Psoas muscle (tissue), 8 donors: Measurements from ENCODE around the gene NENF. TPM values are rescaled to one million over a fixed set of nuclear protein-coding genes. Genes with fewer than 3 reads are reported as not detected.

Experiments used
- ATAC-seq, 4 donors: fragments of 200-7000 bp; cut with Tn5 transposase; one replicate each; pipeline ENCODE4 v1.9.1; 2020; ENCODE audit warnings: moderate library complexity in 3 of 4, mild to moderate bottlenecking in 2 of 4
- DNase-seq, 2 donors: peaks; one replicate each; pipeline ENCODE4 v3.0.0-alpha.2; 2020
- H3K27ac ChIP-seq: fragments of 200-600 bp; one replicate; pipeline ENCODE4 v1.8.0; 2022
- H3K27me3 ChIP-seq, 3 donors: fragments of 200-600 bp in 1 of 3; one replicate each; pipeline versions ENCODE4 v1.6.1 to v1.8.0; 2013 to 2022; ENCODE audit warnings: low read length in 2 of 3, mild to moderate bottlenecking in 2 of 3, moderate library complexity in 1 of 3; ENCODE audit not compliant: insufficient read depth in 3 of 3
- H3K36me3 ChIP-seq, 2 donors: fragments of 200-600 bp in 1 of 2; one replicate each; pipeline versions ENCODE4 v1.6.1 to v1.8.0; 2013 to 2022; ENCODE audit warnings: low read depth in 1 of 2, mild to moderate bottlenecking in 1 of 2, moderate library complexity in 1 of 2; ENCODE audit not compliant: insufficient read depth in 1 of 2
- H3K4me1 ChIP-seq: fragments of 200-600 bp; one replicate; pipeline ENCODE4 v1.8.0; 2022
- H3K4me3 ChIP-seq: fragments of 200-600 bp; one replicate; pipeline ENCODE4 v1.8.0; 2022; ENCODE audit warnings: mild to moderate bottlenecking
- H3K9me3 ChIP-seq: fragments of 200-600 bp; one replicate; pipeline ENCODE4 v1.8.0; 2022
- CTCF ChIP-seq: fragments of 200-600 bp; IDR thresholded peaks from one replicate; pipeline ENCODE4 v1.8.0; 2022; ENCODE audit warnings: antibody characterized with exemption
- WGBS, 3 donors: extraction: QIAGEN DNeasy Blood & Tissue Kit; methylation state at CpG; one replicate each; pipeline versions ENCODE4 v1.1.6 to v1.1.7; 2013; 5-methylcytosine and 5-hydroxymethylcytosine counted together
- intact Hi-C, 2 donors: fragments of 100-400 bp; cut with DNase I; formaldehyde crosslinking; loops; one replicate each; pipeline versions ENCODE4 v1.11.0 to v1.14.2; 2022
- polyA plus RNA-seq, 3 donors: library from polyadenylated mRNA; stranded (reverse); fragments of 200-250 nt; gene quantifications; one replicate each; pipeline ENCODE4 v1.2.3, GENCODE V29; 2013
- total RNA-seq, 4 donors: library from RNA; stranded (reverse); fragmentation: NEBNext Ultra II Directional in 2 of 4; extraction: Animal tissue kit (Norgen Biotek cat#: 25700) in 2 of 4; gene quantifications; one replicate each; pipeline versions ENCODE4 v1.2.1 to v1.2.4, GENCODE V29; 2021 to 2023
- donor health status: healthy with polysubstance abuse.
- donor health status: DM: no; HTN: no; CAD: no; lungs with moderate emphysema.
- donor health status: Bipolar disorder and iron deficiency.
- donor health status: healthy.
- donor health status: DM: yes; HTN: yes; CAD: no.
- donor health status: DM: no; HTN: no; CAD: no.
- donor health status: DM: no; HTN: no; CAD: no.
- donor health status: DM: yes; HTN: yes; CAD: no.

Gene NENF
- total and polyA plus RNA-seq, 7 donors: 59.3 to 74.9 (median 64.2) TPM

- H3K9me3 ChIP-seq: no peaks in the 10 kb centered on the region
- peak; percentile 94 to 98 (median 97) for ATAC-seq
- H3K4me1 ChIP-seq: peaks cover 10% of the 10 kb centered on the region
- 16 to 23% (median 17%) methylated on average over 15 of the region's 15 CpGs for WGBS, 3 donors
- peak; percentile 82 to 88 for DNase-seq
- H3K4me3 ChIP-seq: no peak overlapping the region
- no peak for TF ChIP-seq CTCF
- no peaks in the 10 kb centered on the region for H3K36me3 ChIP-seq
- no peaks in the 10 kb centered on the region for H3K27me3 ChIP-seq
- intact Hi-C loops: loop anchor here in 1 of 2 donors (10.0 kb wide), 1 partner anchor 515 kb away; no protein-coding TSS in a partner anchor
- H3K27ac ChIP-seq: peak overlapping the region; percentile 66
Observed at GRCh38 chr1:212470059-212470458, 37.3 kb downstream of the NENF start.

GRCh38 chr1:212471286-212471685 is 38.6 kb downstream of the NENF start:
- Histone ChIP-seq H3K4me1 (peaks cover 10% of the 10 kb centered on the region), H3K9me3 (no peaks in the 10 kb centered on the region), H3K36me3 (no peaks in the 10 kb centered on the region), H3K4me3 (no peak overlapping the region), H3K27ac (no peak overlapping the region), H3K27me3 (no peaks in the 10 kb centered on the region)
- WGBS, 3 donors: 94 to 97% (median 97%) methylated on average over 3 of the region's 3 CpGs
- no peak for TF ChIP-seq CTCF
- ATAC-seq (no peak), DNase-seq (no peak)
- intact Hi-C loops: loop anchor here in 1 of 2 donors (10.0 kb wide), 1 partner anchor 514 kb away; no protein-coding TSS in a partner anchor

GRCh38 chr1:212471891-212472675 is 39.4 kb downstream of the NENF start:
- intact Hi-C loops: loop anchor here in 1 of 2 donors (10.0 kb wide), 1 partner anchor 513 kb away; no protein-coding TSS in a partner anchor
- Histone ChIP-seq H3K27ac (no peak overlapping the region), H3K27me3 (no peaks in the 10 kb centered on the region), H3K9me3 (no peaks in the 10 kb centered on the region), H3K4me3 (no peak overlapping the region), H3K36me3 (no peaks in the 10 kb centered on the region), H3K4me1 (peaks cover 12% of the 10 kb centered on the region)
- DNase-seq (no peak), ATAC-seq (no peak)
- no peak for TF ChIP-seq CTCF
- 91 to 92% (median 91%) methylated on average over 17 of the region's 17 CpGs for WGBS, 3 donors

- intact Hi-C loops: loop anchor here in 1 of 2 donors (10.0 kb wide), 1 partner anchor 511 kb away; no protein-coding TSS in a partner anchor
- TF ChIP-seq CTCF: no peak
- Histone ChIP-seq H3K27me3 (no peaks in the 10 kb centered on the region), H3K4me1 (peaks cover 16% of the 10 kb centered on the region), H3K4me3 (no peak overlapping the region), H3K27ac (no peak overlapping the region), H3K36me3 (no peaks in the 10 kb centered on the region), H3K9me3 (no peaks in the 10 kb centered on the region)
- no peak for DNase-seq
- no peak for ATAC-seq
- WGBS, 3 donors: 90 to 93% (median 91%) methylated on average over 9 of the region's 9 CpGs
Observed at GRCh38 chr1:212473729-212474128, 41.0 kb downstream of the NENF start.
